Vagina (tissue), 2 donors: ENCODE results near the gene CCDC177.

Source experiments
- POLR2A ChIP-seq, 2 donors: fragments of 450-650 bp; IDR thresholded peaks; one replicate each; pipeline ENCODE4 v1.6.1; 2017; ENCODE audit warnings: antibody characterized with exemption in 2 of 2, mild to moderate bottlenecking in 2 of 2, moderate library complexity in 2 of 2
- POLR2AphosphoS5 ChIP-seq, 2 donors: sonication (generic); formaldehyde crosslinking; IDR thresholded peaks; one replicate each; pipeline ENCODE4 v1.9.0; 2017; ENCODE audit warnings: antibody characterized with exemption in 2 of 2, mild to moderate bottlenecking in 2 of 2, low read depth in 1 of 2; ENCODE audit not compliant: insufficient read depth in 1 of 2
- TF ChIP-seq, protein P1 (sequence below), 3 experiments: fragments of 450-650 bp in 2 of 3; fragments of 200-600 bp in 1 of 3; sonication (generic) in 1 of 3; IDR thresholded peaks; one replicate each; pipeline ENCODE4 v1.5.1; 2017 to 2019; ENCODE audit warnings: antibody characterized with exemption in 3 of 3, mild to moderate bottlenecking in 2 of 3, moderate library complexity in 2 of 3

DNA sequence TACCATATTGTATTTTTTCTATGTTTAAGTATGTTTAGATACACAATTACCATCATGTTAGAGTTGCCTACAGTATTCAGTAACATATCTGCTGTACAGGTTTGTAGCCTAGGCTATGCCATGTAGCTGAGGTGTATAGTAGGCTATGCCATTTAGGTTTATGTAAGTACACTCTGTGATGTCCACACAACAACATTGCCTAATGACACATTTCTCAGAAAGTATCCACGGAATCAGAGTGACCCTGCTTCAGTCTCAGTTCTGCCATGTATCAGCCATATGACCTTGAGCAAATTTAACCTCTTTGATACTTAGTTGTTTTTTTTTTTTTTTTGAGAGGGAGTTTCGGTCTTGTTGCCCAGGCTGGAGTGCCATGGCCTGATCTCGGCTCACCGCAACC is 49.5 kb upstream of the CCDC177 start:
- TF ChIP-seq POLR2A (IDR thresholded peaks at IDR 0.05) (no peak), POLR2AphosphoS5 (IDR thresholded peaks at IDR 0.05; ENCODE audit: insufficient read depth in 1 of 2, low read depth in 1 of 2) (no peak)
- TF ChIP-seq, protein P1, sequence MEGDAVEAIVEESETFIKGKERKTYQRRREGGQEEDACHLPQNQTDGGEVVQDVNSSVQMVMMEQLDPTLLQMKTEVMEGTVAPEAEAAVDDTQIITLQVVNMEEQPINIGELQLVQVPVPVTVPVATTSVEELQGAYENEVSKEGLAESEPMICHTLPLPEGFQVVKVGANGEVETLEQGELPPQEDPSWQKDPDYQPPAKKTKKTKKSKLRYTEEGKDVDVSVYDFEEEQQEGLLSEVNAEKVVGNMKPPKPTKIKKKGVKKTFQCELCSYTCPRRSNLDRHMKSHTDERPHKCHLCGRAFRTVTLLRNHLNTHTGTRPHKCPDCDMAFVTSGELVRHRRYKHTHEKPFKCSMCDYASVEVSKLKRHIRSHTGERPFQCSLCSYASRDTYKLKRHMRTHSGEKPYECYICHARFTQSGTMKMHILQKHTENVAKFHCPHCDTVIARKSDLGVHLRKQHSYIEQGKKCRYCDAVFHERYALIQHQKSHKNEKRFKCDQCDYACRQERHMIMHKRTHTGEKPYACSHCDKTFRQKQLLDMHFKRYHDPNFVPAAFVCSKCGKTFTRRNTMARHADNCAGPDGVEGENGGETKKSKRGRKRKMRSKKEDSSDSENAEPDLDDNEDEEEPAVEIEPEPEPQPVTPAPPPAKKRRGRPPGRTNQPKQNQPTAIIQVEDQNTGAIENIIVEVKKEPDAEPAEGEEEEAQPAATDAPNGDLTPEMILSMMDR (IDR thresholded peaks at IDR 0.05): no peak
